Esophagus muscularis mucosa (tissue), 4 donors: ENCODE data around the gene CCDC149. TPM values are rescaled to one million over a fixed set of nuclear protein-coding genes. Genes with fewer than 3 reads are reported as not detected.
A peak's percentile ranks its signal among the peaks of the same experiment; 100 is the strongest.

Experiments used
- DNase-seq: peaks from one replicate; pipeline ENCODE4 v3.0.0-alpha.2; 2017; ENCODE audit errors: extremely low spot score
- H3K27ac ChIP-seq, 4 donors: fragments of 200-600 bp; sonication (generic); replicated peaks in 1 of 4; 1 replicate in 3 of 4; 2 replicates in 1 of 4; pipeline ENCODE4 v1.5.1; 2016 to 2019; ENCODE audit warnings: mild to moderate bottlenecking in 1 of 4
- H3K27me3 ChIP-seq, 4 donors: fragments of 200-600 bp; sonication (generic); one replicate each; pipeline versions ENCODE4 v1.5.1 to v1.6.0; 2016 to 2019
- H3K36me3 ChIP-seq, 4 donors: fragments of 200-600 bp; sonication (generic); one replicate each; pipeline ENCODE4 v1.5.1; 2016 to 2019
- H3K4me1 ChIP-seq, 4 donors: fragments of 200-600 bp; sonication (generic); one replicate each; pipeline ENCODE4 v1.5.1; 2016 to 2019
- H3K4me3 ChIP-seq, 4 donors: fragments of 200-600 bp; sonication (generic); 1 replicate in 2 of 4; 2 replicates in 2 of 4; pipeline ENCODE4 v1.5.1; 2016 to 2019; ENCODE audit warnings: mild to moderate bottlenecking in 4 of 4, moderate library complexity in 1 of 4
- H3K9me3 ChIP-seq, 4 donors: fragments of 200-600 bp; sonication (generic); 1 replicate in 3 of 4; 2 replicates in 1 of 4; pipeline ENCODE4 v1.5.1; 2016 to 2019
- CTCF ChIP-seq, 3 experiments: fragments of 200-600 bp in 2 of 3; fragments of 450-650 bp in 1 of 3; sonication (generic) in 2 of 3; IDR thresholded peaks; one replicate each; pipeline ENCODE4 v1.5.1; 2017 to 2019; ENCODE audit warnings: antibody characterized with exemption in 3 of 3, mild to moderate bottlenecking in 2 of 3, moderate library complexity in 1 of 3
- EP300 ChIP-seq: sonication (generic); formaldehyde crosslinking; IDR thresholded peaks from one replicate; pipeline ENCODE4 v1.6.1; 2017; ENCODE audit warnings: antibody characterized with exemption
- POLR2A ChIP-seq: fragments of 450-650 bp; IDR thresholded peaks from one replicate; pipeline ENCODE4 v1.6.1; 2017; ENCODE audit warnings: antibody characterized with exemption, moderate library complexity, mild to moderate bottlenecking, low read depth
- POLR2AphosphoS5 ChIP-seq, 2 donors: sonication (generic); formaldehyde crosslinking; IDR thresholded peaks; one replicate each; pipeline ENCODE4 v1.6.1; 2017; ENCODE audit warnings: antibody characterized with exemption in 2 of 2
- WGBS: methylation state at CpG from one replicate; pipeline ENCODE4 v1.1.5; 2018; 5-methylcytosine and 5-hydroxymethylcytosine counted together
- intact Hi-C: fragments of 100-400 bp; cut with DNase I; formaldehyde crosslinking; loops from one replicate; pipeline ENCODE4 v1.15.1; 2023
- total RNA-seq, 4 donors: library from RNA; depleted of rRNA; stranded (reverse); fragments of >200 nt; gene quantifications; one replicate each; pipeline versions ENCODE4 v1.1.0 to v1.2.1, GENCODE V29; 2016

The CCDC149 gene
- 10 to 100 TPM; 21.0 to 37.9 (median 34.0) TPM for total RNA-seq

- no peaks in the 10 kb centered on the region for H3K27me3 ChIP-seq
- H3K9me3 ChIP-seq = peaks cover 0 to 5% (median 0%) of the 10 kb centered on the region in 4 donors
- 11% methylated on average over 17 of the region's 92 CpGs for WGBS
- TF ChIP-seq CTCF (IDR thresholded peaks at IDR 0.05) (peak in 2 of 3 experiments; percentile 5 to 10), POLR2AphosphoS5 (IDR thresholded peaks at IDR 0.05) (peak; percentile 74 to 83), POLR2A (no peak), EP300 (no peak)
- H3K36me3 ChIP-seq = peaks cover 12 to 34% (median 26%) of the 10 kb centered on the region in 4 donors
- peaks cover 6 to 37% (median 25%) of the 10 kb centered on the region in 4 donors for H3K4me1 ChIP-seq
- peak within 1 kb of the TSS; percentile 68 to 90 (median 74) for H3K4me3 ChIP-seq
- intact Hi-C loops = loop anchor here (5.0 to 10.0 kb wide), 4 partner anchors 65 to 328 kb away; partner anchors contain the start of genes DHX15 and SOD3
- H3K27ac ChIP-seq = peak within 1 kb of the TSS; percentile 90 to 92 (median 92)
- DNase-seq = no peak
These were observed at the start of gene CCDC149 for GRCh38 chr4:24912252-24913118. Gene CCDC149, minus strand, starts transcription at chr4:24913042. Its CDS starts 178 bp downstream, at chr4:24912864.

GRCh38 chr4:24957886-24958285, 45.0 kb upstream of the CCDC149 start:
- no peaks in the 10 kb centered on the region for H3K4me1 ChIP-seq
- TF ChIP-seq CTCF (IDR thresholded peaks at IDR 0.05) = no peak
- no peak for TF ChIP-seq POLR2A
- TF ChIP-seq EP300 = no peak
- TF ChIP-seq POLR2AphosphoS5 (IDR thresholded peaks at IDR 0.05) = no peak
- peaks cover 0 to 7% (median 3%) of the 10 kb centered on the region in 4 donors for H3K9me3 ChIP-seq
- no peaks in the 10 kb centered on the region for H3K27me3 ChIP-seq
- no peak overlapping the region for H3K27ac ChIP-seq
- intact Hi-C loops = no loop called here
- H3K36me3 ChIP-seq = no peaks in the 10 kb centered on the region
- WGBS = 73% methylated on average over 2 of the region's 2 CpGs
- H3K4me3 ChIP-seq = no peak overlapping the region
- DNase-seq = no peak

- TF ChIP-seq CTCF (IDR thresholded peaks at IDR 0.05) (no peak), POLR2A (no peak), POLR2AphosphoS5 (IDR thresholded peaks at IDR 0.05) (no peak), EP300 (no peak)
- Histone ChIP-seq H3K27ac (no peak overlapping the region), H3K36me3 (no peaks in the 10 kb centered on the region), H3K4me1 (no peaks in the 10 kb centered on the region), H3K4me3 (no peak overlapping the region), H3K27me3 (no peaks in the 10 kb centered on the region), H3K9me3 (peaks cover 0 to 7% (median 3%) of the 10 kb centered on the region in 4 donors)
- intact Hi-C loops = no loop called here
- DNase-seq = peak; percentile 17
- WGBS = 95% methylated on average over 2 of the region's 2 CpGs
These were observed 43.9 kb upstream of the CCDC149 start for GRCh38 chr4:24956763-24957162.

GRCh38 chr4:24956091-24956490, 43.2 kb upstream of the CCDC149 start:
- no peak for TF ChIP-seq POLR2A
- TF ChIP-seq EP300 = no peak
- TF ChIP-seq CTCF (IDR thresholded peaks at IDR 0.05) = no peak
- no peak for TF ChIP-seq POLR2AphosphoS5 (IDR thresholded peaks at IDR 0.05)
- H3K4me3 ChIP-seq = no peak overlapping the region
- intact Hi-C loops = no loop called here
- WGBS = 95% methylated on average over 2 of the region's 2 CpGs
- H3K4me1 ChIP-seq = no peaks in the 10 kb centered on the region
- H3K36me3 ChIP-seq = no peaks in the 10 kb centered on the region
- no peaks in the 10 kb centered on the region for H3K27me3 ChIP-seq
- no peak overlapping the region for H3K27ac ChIP-seq
- no peak for DNase-seq
- H3K9me3 ChIP-seq = peaks cover 0 to 7% (median 3%) of the 10 kb centered on the region in 4 donors
